Neural crest cell (in vitro differentiated cells): ENCODE data around the gene CYTH4. TPM values are rescaled to one million over a fixed set of nuclear protein-coding genes. Genes with fewer than 3 reads are reported as not detected.

Experiments used
- DNase-seq: peaks from one replicate; pipeline ENCODE4 v3.0.0; 2021; ENCODE audit warnings: low read depth, mixed read lengths, low spot score
- H3K27ac Mint-ChIP-seq: one replicate; pipeline ENCODE4 v1.8.0; 2021; ENCODE audit warnings: mild to moderate bottlenecking, mixed read lengths; ENCODE audit not compliant: unreplicated experiment
- H3K27me3 Mint-ChIP-seq: 2 replicates; pipeline ENCODE4 v1.8.0; 2021; ENCODE audit warnings: low read depth, mild to moderate bottlenecking, mixed read lengths
- H3K36me3 Mint-ChIP-seq: 2 replicates; pipeline ENCODE4 v1.8.0; 2021; ENCODE audit warnings: low read depth, mild to moderate bottlenecking, mixed read lengths
- H3K4me1 Mint-ChIP-seq: 2 replicates; pipeline ENCODE4 v1.8.0; 2021; ENCODE audit warnings: mixed read lengths
- H3K4me3 Mint-ChIP-seq: one replicate; pipeline ENCODE4 v1.8.0; 2021; ENCODE audit warnings: mild to moderate bottlenecking, mixed read lengths
- H3K9me3 Mint-ChIP-seq: 2 replicates; pipeline ENCODE4 v1.8.0; 2021; ENCODE audit warnings: mixed read lengths
- total RNA-seq: library from RNA; stranded (reverse); gene quantifications from 2 replicates; pipeline ENCODE4 v1.2.1, GENCODE V29; 2021
- TF ChIP-seq, protein P1 (sequence below): fragments of 200-600 bp; sonication (generic); conservative IDR thresholded peaks from 2 replicates; pipeline ENCODE4 v1.5.0; 2021; ENCODE audit warnings: antibody characterized with exemption, mild to moderate bottlenecking

CYTH4 gene
- total RNA-seq, 1 donor from 2014 or later: not detected

DNA sequence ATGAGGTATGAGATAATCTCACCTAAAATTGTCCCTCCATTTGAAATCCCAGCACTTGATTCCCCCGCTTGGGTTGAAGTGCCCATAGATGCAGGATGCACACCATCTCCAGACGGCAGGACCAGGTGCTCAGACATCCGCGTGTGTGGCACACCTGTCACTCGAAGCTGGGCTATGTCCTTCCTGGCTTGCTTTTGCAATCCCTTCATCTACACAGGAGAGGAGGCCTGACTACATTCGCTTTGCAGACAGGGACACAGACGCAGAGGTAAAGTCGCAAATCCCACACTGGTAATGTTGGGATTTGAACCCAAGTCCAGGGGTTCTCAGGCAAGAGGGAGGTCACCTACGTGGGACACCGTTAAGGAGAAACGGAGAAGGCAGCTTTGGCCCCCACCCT is 7.2 kb upstream of the CYTH4 start:
- TF ChIP-seq, protein P1, sequence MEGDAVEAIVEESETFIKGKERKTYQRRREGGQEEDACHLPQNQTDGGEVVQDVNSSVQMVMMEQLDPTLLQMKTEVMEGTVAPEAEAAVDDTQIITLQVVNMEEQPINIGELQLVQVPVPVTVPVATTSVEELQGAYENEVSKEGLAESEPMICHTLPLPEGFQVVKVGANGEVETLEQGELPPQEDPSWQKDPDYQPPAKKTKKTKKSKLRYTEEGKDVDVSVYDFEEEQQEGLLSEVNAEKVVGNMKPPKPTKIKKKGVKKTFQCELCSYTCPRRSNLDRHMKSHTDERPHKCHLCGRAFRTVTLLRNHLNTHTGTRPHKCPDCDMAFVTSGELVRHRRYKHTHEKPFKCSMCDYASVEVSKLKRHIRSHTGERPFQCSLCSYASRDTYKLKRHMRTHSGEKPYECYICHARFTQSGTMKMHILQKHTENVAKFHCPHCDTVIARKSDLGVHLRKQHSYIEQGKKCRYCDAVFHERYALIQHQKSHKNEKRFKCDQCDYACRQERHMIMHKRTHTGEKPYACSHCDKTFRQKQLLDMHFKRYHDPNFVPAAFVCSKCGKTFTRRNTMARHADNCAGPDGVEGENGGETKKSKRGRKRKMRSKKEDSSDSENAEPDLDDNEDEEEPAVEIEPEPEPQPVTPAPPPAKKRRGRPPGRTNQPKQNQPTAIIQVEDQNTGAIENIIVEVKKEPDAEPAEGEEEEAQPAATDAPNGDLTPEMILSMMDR: no peak
- no peak overlapping the region for H3K4me3 Mint-ChIP-seq
- no peak for DNase-seq
- no peaks in the 10 kb centered on the region for H3K36me3 Mint-ChIP-seq
- H3K4me1 Mint-ChIP-seq: peaks cover 16% of the 10 kb centered on the region
- H3K9me3 Mint-ChIP-seq: no peaks in the 10 kb centered on the region
- H3K27ac Mint-ChIP-seq: no peak overlapping the region
- peaks cover 22% of the 10 kb centered on the region for H3K27me3 Mint-ChIP-seq

DNA sequence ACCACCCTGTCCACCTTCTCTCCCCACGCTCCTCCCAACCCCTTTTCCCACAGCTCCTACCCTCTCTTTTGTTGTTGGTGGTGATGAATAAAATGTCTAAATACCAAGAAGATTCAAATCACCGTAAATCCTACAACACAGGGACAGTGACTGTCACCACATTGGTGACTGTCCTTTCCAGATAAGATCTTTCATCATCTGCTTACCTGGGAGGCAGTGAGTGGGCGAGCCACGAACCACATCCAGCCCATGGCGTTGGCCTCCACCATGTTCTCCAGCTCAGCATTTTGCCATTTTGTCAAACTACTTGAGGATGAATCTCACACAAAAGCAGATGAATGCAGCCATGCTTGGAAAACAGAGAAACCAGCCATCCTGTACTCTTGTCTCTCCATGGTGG is 6.7 kb upstream of the CYTH4 start:
- H3K4me1 Mint-ChIP-seq: peaks cover 16% of the 10 kb centered on the region
- TF ChIP-seq, protein P1: no peak
- DNase-seq: no peak

DNA sequence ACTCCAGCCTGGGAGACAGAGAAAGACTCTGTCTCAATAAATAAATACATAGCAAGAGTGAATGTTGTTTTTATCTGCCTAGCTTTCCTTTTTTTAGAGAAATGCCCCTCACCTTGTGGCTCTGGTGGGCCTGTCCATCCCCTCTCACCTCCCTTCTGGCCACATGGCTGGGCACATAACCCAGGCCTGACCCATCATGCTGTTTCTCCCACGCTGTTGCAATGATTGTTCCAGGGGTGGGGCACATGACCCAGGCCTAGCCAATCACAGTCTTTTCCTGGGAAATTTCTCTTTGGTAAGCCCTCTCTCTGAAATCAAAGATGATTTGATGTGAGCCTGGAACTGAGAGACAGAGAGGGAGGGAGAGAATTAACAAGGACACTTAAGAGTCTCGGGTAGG is 5.5 kb upstream of the CYTH4 start:
- Mint-ChIP-seq H3K36me3 (no peaks in the 10 kb centered on the region), H3K9me3 (no peaks in the 10 kb centered on the region), H3K4me1 (peaks cover 16% of the 10 kb centered on the region), H3K27ac (no peak overlapping the region), H3K4me3 (no peak overlapping the region), H3K27me3 (peaks cover 7% of the 10 kb centered on the region)
- TF ChIP-seq, protein P1: no peak
- no peak for DNase-seq

More for the DNA sequence above, 6.7 kb upstream of the CYTH4 start:
- Mint-ChIP-seq H3K9me3 (no peaks in the 10 kb centered on the region), H3K27me3 (peaks cover 17% of the 10 kb centered on the region), H3K36me3 (no peaks in the 10 kb centered on the region), H3K27ac (no peak overlapping the region), H3K4me3 (no peak overlapping the region)

DNA sequence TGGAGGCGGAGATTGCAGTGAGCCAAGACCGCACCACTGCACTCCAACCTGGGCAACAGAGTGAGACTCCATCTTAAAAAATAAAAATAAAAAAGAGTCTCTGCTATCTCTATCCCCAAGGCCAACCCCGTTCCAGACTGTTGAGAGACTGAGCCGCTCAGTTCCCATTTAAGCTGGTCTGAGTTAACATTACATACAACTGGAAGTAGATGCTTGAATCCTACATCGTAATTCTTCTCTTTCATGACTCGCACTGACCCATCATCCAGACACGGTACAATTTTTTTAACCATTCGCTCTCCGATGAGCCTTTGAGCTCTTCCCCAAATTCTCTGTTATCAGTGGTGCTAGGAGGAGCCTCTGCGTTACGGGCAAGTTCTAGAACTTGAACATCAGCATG is 4.9 kb upstream of the CYTH4 start:
- peaks cover 16% of the 10 kb centered on the region for H3K4me1 Mint-ChIP-seq
- TF ChIP-seq, protein P1: no peak
- no peaks in the 10 kb centered on the region for H3K36me3 Mint-ChIP-seq
- H3K9me3 Mint-ChIP-seq: no peaks in the 10 kb centered on the region
- H3K4me3 Mint-ChIP-seq: no peak overlapping the region
- peaks cover 9% of the 10 kb centered on the region for H3K27me3 Mint-ChIP-seq
- no peak overlapping the region for H3K27ac Mint-ChIP-seq
- no peak for DNase-seq

DNA sequence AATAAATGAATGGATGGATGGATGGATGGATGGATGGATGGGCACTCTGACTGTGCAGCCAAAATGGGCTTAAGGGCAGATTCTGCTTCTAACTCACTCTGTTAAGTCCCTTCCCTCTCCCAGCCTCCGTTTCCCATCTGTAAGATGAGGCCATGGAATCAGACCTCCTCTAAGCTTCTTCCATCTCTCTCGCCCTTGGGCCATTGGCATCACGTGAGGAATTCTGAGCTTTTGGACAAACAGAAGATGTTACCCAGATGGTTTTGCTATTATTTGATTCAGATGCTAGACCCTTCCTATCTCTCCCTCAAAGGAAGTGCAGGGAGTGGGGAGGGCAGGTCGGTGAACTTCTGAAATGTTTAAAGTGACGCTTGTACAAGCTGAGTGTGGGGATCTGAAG is 4.0 kb upstream of the CYTH4 start:
- TF ChIP-seq, protein P1: no peak
- no peaks in the 10 kb centered on the region for H3K9me3 Mint-ChIP-seq
- no peak for DNase-seq
- H3K4me1 Mint-ChIP-seq: peaks cover 16% of the 10 kb centered on the region
- peaks cover 15% of the 10 kb centered on the region for H3K27me3 Mint-ChIP-seq
- no peak overlapping the region for H3K27ac Mint-ChIP-seq
- no peaks in the 10 kb centered on the region for H3K36me3 Mint-ChIP-seq
- no peak overlapping the region for H3K4me3 Mint-ChIP-seq
